ENCODE results near the gene GPC1.
A peak's percentile ranks its signal among the peaks of the same experiment; 100 is the strongest.

DNA sequence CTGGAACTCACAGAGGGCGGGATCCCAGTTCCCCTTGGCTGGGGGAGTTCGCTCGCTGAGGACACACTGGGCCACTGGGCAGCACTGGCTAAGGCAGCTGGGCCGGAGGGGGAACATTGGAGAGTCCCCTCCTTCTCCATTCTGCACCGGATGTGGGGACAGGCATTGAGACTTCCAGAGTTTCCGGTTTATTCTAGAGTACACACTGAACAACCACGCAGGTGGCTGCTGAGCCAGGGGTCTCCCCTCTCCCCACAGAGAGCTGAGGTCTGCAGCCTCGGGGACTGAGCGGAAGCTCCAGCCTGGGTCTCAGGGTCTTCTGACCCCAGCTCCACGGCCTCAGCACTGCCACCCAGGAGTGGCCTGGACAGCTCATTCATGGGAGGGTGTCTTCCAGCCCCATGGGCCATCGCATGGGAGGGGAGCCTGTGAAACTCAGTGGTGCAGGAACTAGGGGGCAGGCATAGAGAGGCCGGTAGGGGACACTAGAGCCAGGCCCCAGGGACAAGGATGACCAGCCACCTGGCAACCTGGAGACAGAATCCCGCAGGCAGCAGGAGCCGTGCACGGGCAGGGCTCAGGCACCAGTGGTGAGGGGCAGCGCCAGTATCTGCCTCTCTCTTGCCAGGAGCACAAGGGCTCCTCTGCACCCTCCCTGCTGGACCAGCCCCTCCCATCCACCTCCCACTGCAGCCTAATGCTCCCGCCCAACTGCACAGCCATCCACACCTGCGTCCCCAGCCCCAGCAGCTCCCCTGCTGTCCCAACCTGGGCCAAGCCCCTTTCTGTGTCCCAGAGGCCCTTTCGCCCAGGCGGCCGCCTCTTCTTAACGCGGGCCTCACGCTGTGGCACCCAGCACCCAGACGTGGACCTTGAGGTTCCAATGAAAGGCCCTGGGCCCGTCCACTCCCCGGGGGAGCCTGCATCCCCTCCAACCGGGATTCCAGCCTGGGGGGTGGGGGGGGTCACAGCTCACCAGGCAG lies 45.1 kb upstream of the GPC1 start:
- peak in 1 of 3 donors; percentile 28 for TF ChIP-seq POLR2AphosphoS5 (IDR thresholded peaks at IDR 0.05)
- TF ChIP-seq, protein P1, sequence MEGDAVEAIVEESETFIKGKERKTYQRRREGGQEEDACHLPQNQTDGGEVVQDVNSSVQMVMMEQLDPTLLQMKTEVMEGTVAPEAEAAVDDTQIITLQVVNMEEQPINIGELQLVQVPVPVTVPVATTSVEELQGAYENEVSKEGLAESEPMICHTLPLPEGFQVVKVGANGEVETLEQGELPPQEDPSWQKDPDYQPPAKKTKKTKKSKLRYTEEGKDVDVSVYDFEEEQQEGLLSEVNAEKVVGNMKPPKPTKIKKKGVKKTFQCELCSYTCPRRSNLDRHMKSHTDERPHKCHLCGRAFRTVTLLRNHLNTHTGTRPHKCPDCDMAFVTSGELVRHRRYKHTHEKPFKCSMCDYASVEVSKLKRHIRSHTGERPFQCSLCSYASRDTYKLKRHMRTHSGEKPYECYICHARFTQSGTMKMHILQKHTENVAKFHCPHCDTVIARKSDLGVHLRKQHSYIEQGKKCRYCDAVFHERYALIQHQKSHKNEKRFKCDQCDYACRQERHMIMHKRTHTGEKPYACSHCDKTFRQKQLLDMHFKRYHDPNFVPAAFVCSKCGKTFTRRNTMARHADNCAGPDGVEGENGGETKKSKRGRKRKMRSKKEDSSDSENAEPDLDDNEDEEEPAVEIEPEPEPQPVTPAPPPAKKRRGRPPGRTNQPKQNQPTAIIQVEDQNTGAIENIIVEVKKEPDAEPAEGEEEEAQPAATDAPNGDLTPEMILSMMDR (IDR thresholded peaks at IDR 0.05 in 8 of 11, conservative IDR thresholded peaks at IDR 0.05 in 3 of 11) = no peak
